NCI-H1105 treated with DMSO at 0.1 percent for 48 hours (cell line): ENCODE data around the gene NCKIPSD.
"Not testable (repeated sequence)": the region's sequence is repeated elsewhere in the genome, so short reads cannot be mapped to it uniquely, and the experiment has no call there.

Source experiments
- DNase-seq: peaks from one replicate; lab custom pipeline; 2025; lab: John Stamatoyannopoulos, UW

NCKIPSD gene

GRCh38 chr3:48685603-48686511 lies at the start of gene NCKIPSD:
Gene NCKIPSD (minus strand): TSS chr3:48685915. CDS start chr3:48685807, 108 bp downstream.
- peak; percentile 64 for DNase-seq

GRCh38 chr3:48735075-48735767 lies 49.5 kb upstream of the NCKIPSD start:
- not testable (repeated sequence) for DNase-seq

GRCh38 chr3:48734541-48734940 lies 48.8 kb upstream of the NCKIPSD start:
- not testable (repeated sequence) for DNase-seq

- DNase-seq, result not testable (repeated sequence)
These were observed 48.2 kb upstream of the NCKIPSD start for GRCh38 chr3:48733752-48734518.

- DNase-seq, result no peak
These were observed 41.8 kb upstream of the NCKIPSD start for GRCh38 chr3:48727511-48727910.

- not testable (repeated sequence) for DNase-seq
These were observed 39.6 kb upstream of the NCKIPSD start for GRCh38 chr3:48725185-48725855.

- DNase-seq, result no peak
These were observed 38.0 kb upstream of the NCKIPSD start for GRCh38 chr3:48723725-48724124.

GRCh38 chr3:48723293-48723692 lies 37.6 kb upstream of the NCKIPSD start:
- not testable (repeated sequence) for DNase-seq

GRCh38 chr3:48716982-48717746 lies 31.4 kb upstream of the NCKIPSD start, which contains the start of gene IP6K2:
Gene IP6K2 (minus strand): TSS chr3:48717221. CDS start chr3:48695291, 21,930 bp downstream.
- DNase-seq, result peak; percentile 91

- no peak for DNase-seq
These were observed 30.8 kb upstream of the NCKIPSD start for GRCh38 chr3:48716508-48716981.

- no peak for DNase-seq
These were observed 29.6 kb upstream of the NCKIPSD start for GRCh38 chr3:48715174-48715800.

GRCh38 chr3:48711727-48712126 lies 26.0 kb upstream of the NCKIPSD start:
- DNase-seq, result no peak

- no peak for DNase-seq
These were observed 23.3 kb upstream of the NCKIPSD start for GRCh38 chr3:48709051-48709461.

- no peak for DNase-seq
These were observed 22.8 kb upstream of the NCKIPSD start for GRCh38 chr3:48708481-48708889.

GRCh38 chr3:48707157-48707556 lies 21.4 kb upstream of the NCKIPSD start:
- no peak for DNase-seq

GRCh38 chr3:48702320-48702920 lies 16.7 kb upstream of the NCKIPSD start:
- DNase-seq, result no peak

- DNase-seq, result no peak
These were observed 15.2 kb upstream of the NCKIPSD start for GRCh38 chr3:48700731-48701405.

- DNase-seq, result no peak
These were observed 13.2 kb upstream of the NCKIPSD start for GRCh38 chr3:48698891-48699290.

GRCh38 chr3:48697952-48698351 lies 12.2 kb upstream of the NCKIPSD start:
- DNase-seq, result no peak
